HepG2 (cell line): ENCODE data around the gene GAN. TPM values are rescaled to one million over a fixed set of nuclear protein-coding genes. Genes with fewer than 3 reads are reported as not detected.

ENCODE experiments used
- ASH2L ChIP-seq: fragments of 300-600, 200-600 bp; sonication (generic); IDR thresholded peaks from 2 replicates; pipeline ENCODE4 v1.7.0; 2017; ENCODE audit warnings: low read depth, mild to moderate bottlenecking, moderate library complexity, mixed read lengths, low read length; ENCODE audit not compliant: insufficient read length
- CENPX ChIP-seq: sonication (generic); formaldehyde crosslinking; IDR thresholded peaks from 2 replicates; pipeline ENCODE4 v1.9.0; 2021; ENCODE audit warnings: mild to moderate bottlenecking, missing genetic modification reagents, moderate library complexity
- IKZF5 ChIP-seq: IDR thresholded peaks from 2 replicates; pipeline ENCODE4 v1.6.1; 2018; ENCODE audit warnings: missing genetic modification reagents, mild to moderate bottlenecking, missing compliant biosample characterization
- MYC ChIP-seq: sonication (generic); formaldehyde crosslinking; IDR thresholded peaks from 2 replicates; pipeline ENCODE4 v1.9.0; 2021; ENCODE audit warnings: missing genetic modification reagents, borderline replicate concordance
- PHF8 ChIP-seq: sonication (generic); formaldehyde crosslinking; IDR thresholded peaks from 2 replicates; pipeline ENCODE4 v1.5.0; 2020; ENCODE audit warnings: missing genetic modification reagents
- RXRA ChIP-seq: sonication (generic); formaldehyde crosslinking; IDR thresholded peaks from 2 replicates; pipeline ENCODE4 v1.5.1; 2020; ENCODE audit warnings: missing genetic modification reagents
- SMC3 ChIP-seq: IDR thresholded peaks from 2 replicates; pipeline ENCODE4 v1.6.1; 2011; ENCODE audit warnings: low read length, improper control_type of control experiment
- SRY ChIP-seq: sonication (generic); formaldehyde crosslinking; IDR thresholded peaks from 2 replicates; pipeline ENCODE4 v1.8.0; 2022; ENCODE audit warnings: mild to moderate bottlenecking, missing genetic modification reagents
- STAT5B ChIP-seq: sonication (generic); formaldehyde crosslinking; IDR thresholded peaks from 2 replicates; pipeline ENCODE4 v1.4.0; 2020; ENCODE audit warnings: missing genetic modification reagents
- TEF ChIP-seq: sonication (generic); formaldehyde crosslinking; IDR thresholded peaks from 2 replicates; pipeline ENCODE4 v1.5.0; 2020; ENCODE audit warnings: missing genetic modification reagents
- THAP11 ChIP-seq: IDR thresholded peaks from 2 replicates; pipeline ENCODE4 v1.6.1; 2016; ENCODE audit warnings: missing biosample characterization, missing genetic modification reagents
- ZIK1 ChIP-seq: sonication (generic); formaldehyde crosslinking; IDR thresholded peaks from 2 replicates; pipeline ENCODE4 v1.5.0; 2020; ENCODE audit warnings: mild to moderate bottlenecking, low read depth, missing genetic modification reagents, borderline replicate concordance
- ZNF263 ChIP-seq: sonication (generic); formaldehyde crosslinking; IDR thresholded peaks from 2 replicates; pipeline ENCODE4 v1.4.0; 2020; ENCODE audit warnings: missing genetic modification reagents
- ZNF343 ChIP-seq: sonication (generic); formaldehyde crosslinking; IDR thresholded peaks from 2 replicates; pipeline ENCODE4 v1.4.0; 2020; ENCODE audit warnings: mild to moderate bottlenecking, missing genetic modification reagents
- ZNF407 ChIP-seq: sonication (generic); formaldehyde crosslinking; IDR thresholded peaks from one replicate; pipeline ENCODE4 v1.5.1; 2020; ENCODE audit warnings: mild to moderate bottlenecking, missing genetic modification reagents; ENCODE audit errors: not compliant biosample characterization
- ZNF451 ChIP-seq: sonication (generic); formaldehyde crosslinking; IDR thresholded peaks from 2 replicates; pipeline ENCODE4 v1.5.0; 2020; ENCODE audit warnings: mild to moderate bottlenecking, missing genetic modification reagents
- ZNF674 ChIP-seq: sonication (generic); formaldehyde crosslinking; IDR thresholded peaks from 2 replicates; pipeline ENCODE4 v1.5.0; 2020; ENCODE audit warnings: low read depth, mild to moderate bottlenecking, missing genetic modification reagents
- polyA plus RNA-seq, 8 experiments: library from polyadenylated mRNA; depleted of rRNA in 3 of 8; stranded (reverse) in 7 of 8; unstranded in 1 of 8; fragments of >200 nt; fragmentation: Illumina TruSeq in 4 of 8; extraction: Trizol in 4 of 8; gene quantifications; 2 replicates each; pipeline versions ENCODE4 v1.2.1 to v1.2.3, GENCODE V29; 2011 to 2016; ENCODE audit warnings: low read depth in 4 of 8, missing spikeins in 1 of 8, mixed read lengths in 1 of 8; ENCODE audit not compliant: insufficient read depth in 1 of 8
- total RNA-seq, 5 experiments: library from RNA; depleted of rRNA; stranded (reverse); fragments of >200 nt; fragmentation: Illumina TruSeq; extraction: Trizol; gene quantifications; 2 replicates each; pipeline ENCODE4 v1.2.3, GENCODE V29; 2016; ENCODE audit warnings: low read depth in 1 of 5
- TF ChIP-seq, protein P1 (sequence below): sonication (generic); formaldehyde crosslinking; IDR thresholded peaks from 2 replicates; pipeline ENCODE4 v1.8.1; 2023; ENCODE audit warnings: mild to moderate bottlenecking, moderate library complexity, missing genetic modification reagents

The GAN gene
- total and polyA plus RNA-seq, 2 of the 13 experiments (the other 11 are each of a cell fraction or from before 2014, with no cell fraction given) = 4.3 to 11.0 TPM

DNA sequence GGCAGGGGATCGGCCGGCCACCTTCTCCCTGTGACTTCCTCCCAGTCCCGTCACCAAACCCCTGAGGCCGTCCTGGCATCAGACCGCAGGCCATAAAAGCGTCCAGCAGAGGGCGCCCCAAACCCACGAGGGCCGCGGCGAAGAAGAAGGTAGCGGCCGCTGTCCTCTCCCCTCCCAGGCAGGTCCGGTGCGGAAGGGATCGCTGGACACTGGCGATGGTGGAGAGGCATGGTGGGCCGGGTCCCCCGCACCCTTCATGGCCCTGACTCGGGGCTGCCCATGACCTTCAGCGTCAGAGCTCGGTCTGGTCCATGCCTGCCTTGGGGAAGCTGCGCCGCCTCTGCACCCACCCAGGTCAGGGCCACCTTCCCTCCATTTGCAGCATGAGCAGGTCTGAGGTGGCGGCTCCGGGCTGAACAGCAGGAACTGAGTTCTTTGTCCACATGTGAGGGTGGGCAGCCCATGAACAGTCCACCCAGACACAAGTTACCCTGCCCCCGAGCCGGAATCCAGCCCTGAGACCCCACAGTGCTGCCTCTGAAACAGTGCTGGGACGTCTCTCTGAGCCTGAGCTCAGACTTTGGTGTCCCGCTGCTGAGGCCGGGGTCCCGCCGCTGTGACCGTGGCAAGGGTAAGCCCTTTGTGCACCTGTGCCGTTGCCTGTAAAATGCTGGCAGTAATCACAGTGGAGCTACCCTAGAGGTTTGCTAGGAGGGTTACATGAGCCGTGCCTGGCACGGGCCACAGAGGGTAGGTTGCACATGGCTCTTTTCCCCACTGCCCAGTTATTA lies 89.0 kb downstream of the GAN start (continued):
- TF ChIP-seq ZNF407 (CRISPR knock-in tag) = peak; percentile 92
- TF ChIP-seq CENPX (CRISPR knock-in tag) = no peak
- no peak for TF ChIP-seq ZIK1 (CRISPR knock-in tag)
- TF ChIP-seq, protein P1, sequence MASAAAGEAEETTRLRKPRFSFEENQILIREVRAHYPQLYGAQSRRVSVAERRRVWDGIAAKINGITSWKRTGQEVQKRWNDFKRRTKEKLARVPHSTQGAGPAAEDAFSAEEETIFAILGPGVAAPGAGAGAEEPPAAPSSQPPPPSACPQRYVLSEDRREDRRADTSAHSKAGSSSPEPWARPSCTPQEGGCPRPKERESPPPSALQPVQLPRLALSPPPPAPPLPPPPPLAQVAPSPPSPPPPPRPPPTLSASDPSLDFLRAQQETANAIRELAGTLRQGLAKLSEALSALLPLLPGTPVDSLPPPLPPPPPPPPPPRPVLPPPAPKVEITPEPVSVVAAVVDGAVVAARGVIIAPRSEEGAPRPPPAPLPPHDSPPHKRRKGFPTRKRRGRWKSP (CRISPR knock-in tag) = no peak
- TF ChIP-seq ASH2L = no peak
- peak; percentile 23; the same call in 1 of the 2 replicates for TF ChIP-seq ZNF343 (CRISPR knock-in tag)
- no peak for TF ChIP-seq SRY (CRISPR knock-in tag)
- TF ChIP-seq SMC3 = peak; percentile 83; the same call in 1 of the 2 replicates
- TF ChIP-seq ZNF674 (CRISPR knock-in tag) = no peak
- TF ChIP-seq THAP11 (CRISPR knock-in tag) = peak; percentile 70
- no peak for TF ChIP-seq STAT5B
- peak; percentile 33; the same call in 1 of the 2 replicates for TF ChIP-seq RXRA (CRISPR knock-in tag)
- TF ChIP-seq PHF8 (CRISPR knock-in tag) = peak; percentile 62
- no peak for TF ChIP-seq TEF (CRISPR knock-in tag)
- TF ChIP-seq ZNF263 = 0 out of 2 replicates have a peak, but pooled peaks have one; percentile 46
- peak; percentile 75 for TF ChIP-seq MYC
- no peak; the same call in 1 of the 2 replicates for TF ChIP-seq IKZF5 (CRISPR knock-in tag)
- TF ChIP-seq ZNF451 = no peak; the same call in 1 of the 2 replicates
